Neural crest cell (in vitro differentiated cells): ENCODE data around the gene QPCT. TPM values are rescaled to one million over a fixed set of nuclear protein-coding genes. Genes with fewer than 3 reads are reported as not detected.

ENCODE experiments used
- DNase-seq: peaks from one replicate; pipeline ENCODE4 v3.0.0; 2021; ENCODE audit warnings: low read depth, mixed read lengths, low spot score
- H3K27ac Mint-ChIP-seq: one replicate; pipeline ENCODE4 v1.8.0; 2021; ENCODE audit warnings: mild to moderate bottlenecking, mixed read lengths; ENCODE audit not compliant: unreplicated experiment
- H3K27me3 Mint-ChIP-seq: 2 replicates; pipeline ENCODE4 v1.8.0; 2021; ENCODE audit warnings: low read depth, mild to moderate bottlenecking, mixed read lengths
- H3K36me3 Mint-ChIP-seq: 2 replicates; pipeline ENCODE4 v1.8.0; 2021; ENCODE audit warnings: low read depth, mild to moderate bottlenecking, mixed read lengths
- H3K4me1 Mint-ChIP-seq: 2 replicates; pipeline ENCODE4 v1.8.0; 2021; ENCODE audit warnings: mixed read lengths
- H3K4me3 Mint-ChIP-seq: one replicate; pipeline ENCODE4 v1.8.0; 2021; ENCODE audit warnings: mild to moderate bottlenecking, mixed read lengths
- H3K9me3 Mint-ChIP-seq: 2 replicates; pipeline ENCODE4 v1.8.0; 2021; ENCODE audit warnings: mixed read lengths
- total RNA-seq: library from RNA; stranded (reverse); gene quantifications from 2 replicates; pipeline ENCODE4 v1.2.1, GENCODE V29; 2021
- TF ChIP-seq, protein P1 (sequence below): fragments of 200-600 bp; sonication (generic); conservative IDR thresholded peaks from 2 replicates; pipeline ENCODE4 v1.5.0; 2021; ENCODE audit warnings: antibody characterized with exemption, mild to moderate bottlenecking

The QPCT gene
- total RNA-seq, 1 donor from 2014 or later: not detected

DNA sequence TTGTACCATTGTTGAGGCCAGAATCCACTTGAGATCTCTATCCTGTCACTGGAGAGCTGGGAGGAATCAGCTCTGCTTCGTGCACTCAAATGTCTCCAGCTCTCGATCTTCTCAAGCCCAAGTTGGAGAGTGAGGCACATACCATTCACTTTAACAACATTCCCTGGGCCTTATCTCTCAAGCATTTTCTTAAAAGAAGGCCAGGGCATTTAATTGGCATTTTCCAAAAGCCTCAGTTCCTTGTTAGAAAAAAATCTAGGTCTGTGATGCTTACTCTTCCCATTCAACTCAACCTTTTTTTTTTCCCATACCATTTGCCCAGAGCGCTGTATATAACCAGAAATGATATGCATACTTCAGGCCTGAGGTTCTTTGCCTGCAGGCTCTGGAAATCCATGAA is 10.1 kb downstream of the QPCT start:
- TF ChIP-seq, protein P1, sequence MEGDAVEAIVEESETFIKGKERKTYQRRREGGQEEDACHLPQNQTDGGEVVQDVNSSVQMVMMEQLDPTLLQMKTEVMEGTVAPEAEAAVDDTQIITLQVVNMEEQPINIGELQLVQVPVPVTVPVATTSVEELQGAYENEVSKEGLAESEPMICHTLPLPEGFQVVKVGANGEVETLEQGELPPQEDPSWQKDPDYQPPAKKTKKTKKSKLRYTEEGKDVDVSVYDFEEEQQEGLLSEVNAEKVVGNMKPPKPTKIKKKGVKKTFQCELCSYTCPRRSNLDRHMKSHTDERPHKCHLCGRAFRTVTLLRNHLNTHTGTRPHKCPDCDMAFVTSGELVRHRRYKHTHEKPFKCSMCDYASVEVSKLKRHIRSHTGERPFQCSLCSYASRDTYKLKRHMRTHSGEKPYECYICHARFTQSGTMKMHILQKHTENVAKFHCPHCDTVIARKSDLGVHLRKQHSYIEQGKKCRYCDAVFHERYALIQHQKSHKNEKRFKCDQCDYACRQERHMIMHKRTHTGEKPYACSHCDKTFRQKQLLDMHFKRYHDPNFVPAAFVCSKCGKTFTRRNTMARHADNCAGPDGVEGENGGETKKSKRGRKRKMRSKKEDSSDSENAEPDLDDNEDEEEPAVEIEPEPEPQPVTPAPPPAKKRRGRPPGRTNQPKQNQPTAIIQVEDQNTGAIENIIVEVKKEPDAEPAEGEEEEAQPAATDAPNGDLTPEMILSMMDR: no peak
- Mint-ChIP-seq H3K27me3 (peaks cover 10% of the 10 kb centered on the region), H3K9me3 (no peaks in the 10 kb centered on the region), H3K27ac (no peak overlapping the region), H3K4me3 (no peak overlapping the region), H3K36me3 (no peaks in the 10 kb centered on the region), H3K4me1 (no peaks in the 10 kb centered on the region)
- DNase-seq: no peak

DNA sequence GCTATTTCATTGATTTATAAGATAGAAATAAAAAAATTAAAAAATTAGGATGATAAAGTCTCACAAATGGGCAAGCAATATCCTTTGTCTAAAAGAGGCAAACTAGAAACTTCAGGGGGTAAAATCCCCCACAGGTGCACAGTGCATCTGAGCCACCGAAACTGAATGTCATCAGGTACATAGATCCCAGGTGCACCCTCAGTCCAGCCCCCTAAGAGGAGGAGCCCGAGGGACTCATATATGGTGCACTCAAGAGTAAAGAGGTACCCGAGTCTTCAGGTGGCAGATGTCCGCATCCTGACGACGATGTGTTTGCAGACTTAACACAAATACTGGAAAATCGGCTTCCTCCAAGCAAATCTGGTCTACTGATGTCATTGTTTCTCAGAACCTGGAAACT is 11.3 kb downstream of the QPCT start:
- Mint-ChIP-seq H3K36me3 (no peaks in the 10 kb centered on the region), H3K9me3 (no peaks in the 10 kb centered on the region), H3K4me1 (no peaks in the 10 kb centered on the region), H3K4me3 (no peak overlapping the region), H3K27me3 (peaks cover 17% of the 10 kb centered on the region), H3K27ac (no peak overlapping the region)
- TF ChIP-seq, protein P1: no peak
- DNase-seq: no peak

DNA sequence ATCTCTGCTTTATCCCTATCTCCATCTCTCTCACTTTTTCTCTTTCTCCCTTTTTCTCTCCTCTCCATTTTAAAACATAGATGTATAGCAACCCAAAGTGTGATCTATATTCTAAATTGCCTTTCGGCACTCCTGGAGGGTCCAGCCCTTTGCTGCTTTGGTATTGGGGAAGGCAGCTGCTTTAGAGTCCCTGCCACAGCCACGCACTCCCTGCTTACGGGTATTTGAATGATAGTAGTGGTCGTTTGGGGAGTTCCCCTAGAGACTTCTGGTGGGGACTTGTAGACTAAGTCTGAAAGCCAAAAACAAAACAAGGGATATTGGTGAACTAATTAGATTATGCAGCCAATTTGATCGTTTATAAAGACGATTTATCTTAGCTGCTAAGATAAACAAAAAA is 11.9 kb downstream of the QPCT start:
- Mint-ChIP-seq H3K9me3 (no peaks in the 10 kb centered on the region), H3K27me3 (peaks cover 18% of the 10 kb centered on the region), H3K27ac (no peak overlapping the region), H3K36me3 (no peaks in the 10 kb centered on the region), H3K4me3 (no peak overlapping the region), H3K4me1 (no peaks in the 10 kb centered on the region)
- no peak for DNase-seq
- TF ChIP-seq, protein P1: no peak

DNA sequence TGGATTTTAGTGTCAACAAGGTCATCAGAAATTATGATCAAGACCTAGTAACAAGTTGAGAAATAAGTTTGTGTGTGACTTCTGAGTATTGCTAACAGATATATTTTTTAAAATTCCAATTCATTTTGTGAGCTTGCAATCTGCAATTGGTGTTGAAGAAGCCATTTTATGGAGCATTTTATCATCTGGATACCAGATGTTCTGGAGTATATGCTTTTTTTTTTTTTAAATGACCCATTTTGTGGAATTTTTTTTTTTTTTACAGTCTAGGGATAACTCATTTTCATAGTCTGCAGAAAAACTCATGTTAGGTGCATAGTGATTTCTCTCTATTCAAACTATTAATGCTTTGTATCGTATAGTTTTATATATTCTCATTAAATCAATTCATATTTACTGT is 12.6 kb downstream of the QPCT start:
- no peaks in the 10 kb centered on the region for H3K4me1 Mint-ChIP-seq

DNA sequence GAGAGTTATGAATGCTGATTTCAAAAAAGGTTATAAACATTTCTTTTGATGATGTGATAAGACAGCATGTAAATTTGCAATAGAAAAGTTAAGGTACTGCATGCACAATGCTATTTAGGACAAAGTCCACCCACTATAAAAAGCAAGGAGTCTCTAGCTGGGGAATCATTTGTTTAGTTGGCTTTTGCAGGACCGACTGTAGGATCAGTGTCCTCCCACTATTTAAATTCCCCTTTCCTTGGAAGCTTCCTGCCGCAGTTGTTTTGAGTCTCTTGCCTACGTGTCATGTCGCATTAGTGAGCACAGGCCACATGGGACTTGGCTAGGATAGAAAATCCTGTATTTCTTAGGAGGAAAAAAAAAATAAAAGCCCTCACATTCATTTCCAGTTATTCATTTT is 13.1 kb downstream of the QPCT start:
- H3K27me3 Mint-ChIP-seq: peaks cover 18% of the 10 kb centered on the region
- no peak for DNase-seq

More for the DNA sequence above, 12.6 kb downstream of the QPCT start:
- no peak for DNase-seq
- no peaks in the 10 kb centered on the region for H3K9me3 Mint-ChIP-seq
- H3K36me3 Mint-ChIP-seq: no peaks in the 10 kb centered on the region
- no peak overlapping the region for H3K27ac Mint-ChIP-seq
- no peak overlapping the region for H3K4me3 Mint-ChIP-seq
- H3K27me3 Mint-ChIP-seq: peaks cover 18% of the 10 kb centered on the region
- TF ChIP-seq, protein P1: no peak

More for the DNA sequence above, 13.1 kb downstream of the QPCT start:
- TF ChIP-seq, protein P1: no peak
- no peaks in the 10 kb centered on the region for H3K4me1 Mint-ChIP-seq
- no peaks in the 10 kb centered on the region for H3K36me3 Mint-ChIP-seq
- no peaks in the 10 kb centered on the region for H3K9me3 Mint-ChIP-seq
- no peak overlapping the region for H3K27ac Mint-ChIP-seq
- H3K4me3 Mint-ChIP-seq: no peak overlapping the region
